Left lung (tissue), 10 donors: ENCODE results near the gene THNSL1. TPM values are rescaled to one million over a fixed set of nuclear protein-coding genes. Genes with fewer than 3 reads are reported as not detected.

Source experiments
- ATAC-seq: fragments of 200-7000 bp; cut with Tn5 transposase; one replicate; pipeline ENCODE4 v1.9.1; 2020; ENCODE audit warnings: moderate library complexity
- DNase-seq, 4 donors: peaks; one replicate each; pipeline ENCODE4 v3.0.0-alpha.2; 2013 to 2020
- H3K27ac ChIP-seq, 2 donors: fragments of 200-600 bp; sonication (generic) in 1 of 2; one replicate each; pipeline versions ENCODE4 v1.5.0 to v1.8.0; 2020 to 2021
- H3K27me3 ChIP-seq, 2 donors: fragments of 200-600 bp; sonication (generic) in 1 of 2; one replicate each; pipeline versions ENCODE4 v1.5.0 to v1.8.0; 2020 to 2021
- H3K36me3 ChIP-seq, 2 donors: fragments of 200-600 bp; sonication (generic) in 1 of 2; one replicate each; pipeline versions ENCODE4 v1.5.0 to v1.8.0; 2020 to 2021
- H3K4me1 ChIP-seq, 2 donors: fragments of 200-600 bp; one replicate each; pipeline ENCODE4 v1.8.0; 2021
- H3K4me3 ChIP-seq, 2 donors: fragments of 200-600 bp; sonication (generic) in 1 of 2; one replicate each; pipeline versions ENCODE4 v1.5.0 to v1.8.0; 2020 to 2021; ENCODE audit warnings: mild to moderate bottlenecking in 1 of 2
- H3K9me3 ChIP-seq, 2 donors: fragments of 200-600 bp; sonication (generic) in 1 of 2; one replicate each; pipeline versions ENCODE4 v1.5.0 to v1.8.0; 2020 to 2021
- CTCF ChIP-seq, 2 donors: fragments of 200-600 bp; sonication (generic) in 1 of 2; IDR thresholded peaks; one replicate each; pipeline versions ENCODE4 v1.5.0 to v1.8.0; 2021; ENCODE audit warnings: antibody characterized with exemption in 2 of 2
- intact Hi-C, 2 donors: fragments of 100-400 bp; cut with DNase I; formaldehyde crosslinking; loops; one replicate each; pipeline versions ENCODE4 v1.11.2 to v1.14.2; 2022
- polyA plus RNA-seq, 6 donors: library from polyadenylated mRNA; unstranded; fragments of 120-200 nt; gene quantifications; one replicate each; pipeline ENCODE4 v1.2.1, GENCODE V29; 2013; ENCODE audit not compliant: insufficient read length in 6 of 6
- total RNA-seq, 2 donors: library from RNA; stranded (reverse); fragmentation: NEBNext Ultra II Directional; extraction: Animal tissue kit (Norgen Biotek cat#: 25700); gene quantifications; one replicate each; pipeline ENCODE4 v1.2.1, GENCODE V29; 2021
- donor health status: DM: no; HTN: yes; CAD: no.
- donor health status: DM: no; HTN: no; CAD: no.

THNSL1 gene
- total and polyA plus RNA-seq, 8 donors = 3.9 to 13.6 (median 11.8) TPM

- no peaks in the 10 kb centered on the region for H3K9me3 ChIP-seq
- H3K36me3 ChIP-seq = no peaks in the 10 kb centered on the region
- DNase-seq (no peak), ATAC-seq (no peak)
- peaks cover 8 to 18% of the 10 kb centered on the region in 2 donors for H3K4me1 ChIP-seq
- intact Hi-C loops = no loop called here
- TF ChIP-seq CTCF (IDR thresholded peaks at IDR 0.05) = no peak
- H3K27me3 ChIP-seq = no peaks in the 10 kb centered on the region
- H3K4me3 ChIP-seq = peak overlapping the region in 1 of 2 donors; percentile 67
- H3K27ac ChIP-seq = peak overlapping the region; percentile 91 to 93
Measured at GRCh38 chr10:25017661-25018060, 1.2 kb downstream of the THNSL1 start.

DNA sequence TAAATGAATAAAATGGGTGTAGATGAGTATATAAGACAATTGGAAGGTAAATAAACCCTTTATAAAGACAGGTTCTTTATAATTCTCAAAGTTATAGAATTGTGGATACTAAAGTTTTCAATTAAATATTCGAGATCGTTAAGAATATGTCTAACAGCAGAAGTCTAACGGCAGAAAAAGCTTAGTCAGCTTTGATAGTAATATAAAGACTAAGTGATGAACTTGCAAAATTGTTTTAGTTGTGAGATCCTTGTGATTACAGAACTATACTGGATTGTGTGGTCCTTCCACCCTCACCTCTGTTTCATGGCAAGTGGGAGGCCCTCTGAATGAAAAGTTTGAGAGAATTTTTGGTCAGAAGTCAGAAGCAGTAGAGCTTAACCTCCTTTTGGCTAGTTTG, 2.3 kb downstream of the THNSL1 start:
- TF ChIP-seq CTCF (IDR thresholded peaks at IDR 0.05) = no peak
- H3K4me3 ChIP-seq = no peak overlapping the region
- ATAC-seq = no peak
- no peaks in the 10 kb centered on the region for H3K9me3 ChIP-seq
- H3K27me3 ChIP-seq = no peaks in the 10 kb centered on the region
- no peak overlapping the region for H3K27ac ChIP-seq
- H3K4me1 ChIP-seq = peaks cover 8 to 18% of the 10 kb centered on the region in 2 donors
- intact Hi-C loops = no loop called here
- no peak for DNase-seq
- H3K36me3 ChIP-seq = no peaks in the 10 kb centered on the region

DNA sequence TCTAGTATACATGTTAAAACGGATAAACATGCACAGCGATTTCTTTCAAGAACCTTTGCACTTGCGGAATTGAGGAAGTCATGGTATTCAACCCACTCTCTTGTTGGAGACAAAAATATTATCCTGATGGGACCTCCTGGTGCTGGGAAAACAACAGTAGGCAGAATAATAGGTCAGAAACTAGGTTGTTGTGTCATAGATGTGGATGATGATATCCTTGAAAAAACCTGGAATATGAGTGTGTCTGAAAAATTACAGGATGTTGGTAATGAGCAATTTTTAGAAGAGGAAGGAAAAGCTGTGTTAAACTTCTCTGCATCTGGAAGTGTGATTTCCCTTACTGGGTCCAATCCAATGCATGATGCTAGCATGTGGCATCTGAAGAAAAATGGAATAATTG, 6.9 kb downstream of the THNSL1 start:
- H3K4me1 ChIP-seq = no peaks in the 10 kb centered on the region
- no peaks in the 10 kb centered on the region for H3K9me3 ChIP-seq
- DNase-seq (no peak), ATAC-seq (no peak)
- no peak for TF ChIP-seq CTCF (IDR thresholded peaks at IDR 0.05)
- H3K27me3 ChIP-seq = no peaks in the 10 kb centered on the region
- H3K4me3 ChIP-seq = no peak overlapping the region
- H3K27ac ChIP-seq = no peak overlapping the region
- no peaks in the 10 kb centered on the region for H3K36me3 ChIP-seq
- intact Hi-C loops = no loop called here

DNA sequence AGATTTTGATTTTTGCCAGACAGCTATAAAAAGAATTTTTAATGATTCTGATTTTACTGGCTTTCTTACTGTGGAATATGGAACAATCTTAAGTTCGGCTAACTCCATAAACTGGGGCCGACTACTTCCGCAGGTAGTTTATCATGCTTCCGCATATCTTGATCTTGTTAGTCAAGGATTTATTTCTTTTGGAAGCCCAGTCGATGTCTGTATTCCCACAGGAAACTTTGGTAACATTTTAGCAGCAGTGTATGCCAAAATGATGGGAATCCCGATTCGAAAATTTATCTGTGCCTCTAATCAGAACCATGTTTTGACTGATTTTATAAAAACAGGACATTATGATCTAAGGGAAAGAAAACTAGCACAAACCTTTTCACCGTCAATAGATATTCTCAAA, 8.1 kb downstream of the THNSL1 start:
- Histone ChIP-seq H3K4me3 (no peak overlapping the region), H3K4me1 (no peaks in the 10 kb centered on the region), H3K27me3 (no peaks in the 10 kb centered on the region), H3K9me3 (no peaks in the 10 kb centered on the region), H3K27ac (no peak overlapping the region), H3K36me3 (no peaks in the 10 kb centered on the region)
- no peak for DNase-seq
- no peak for TF ChIP-seq CTCF (IDR thresholded peaks at IDR 0.05)
- ATAC-seq = no peak
- intact Hi-C loops = no loop called here

- intact Hi-C loops = no loop called here
- peaks cover 0 to 2% of the 10 kb centered on the region in 2 donors for H3K9me3 ChIP-seq
- no peaks in the 10 kb centered on the region for H3K36me3 ChIP-seq
- no peak for TF ChIP-seq CTCF (IDR thresholded peaks at IDR 0.05)
- ATAC-seq (peak; percentile 54), DNase-seq (no peak)
- H3K4me3 ChIP-seq = no peak overlapping the region
- H3K4me1 ChIP-seq = no peaks in the 10 kb centered on the region
- no peaks in the 10 kb centered on the region for H3K27me3 ChIP-seq
- H3K27ac ChIP-seq = no peak overlapping the region
Measured at GRCh38 chr10:25026463-25026862, 10.1 kb downstream of the THNSL1 start.
